GM18526 (cell line): ENCODE measurements around the gene FGFR3.

Experiments used
- POLR2A ChIP-seq: IDR thresholded peaks from 3 replicates; pipeline ENCODE4 v1.6.1; 2011; ENCODE audit not compliant: insufficient read length; ENCODE audit errors: extremely low read depth

Gene FGFR3

GRCh38 chr4:1799387-1800375, 6.6 kb downstream of the FGFR3 start:
- no peak for TF ChIP-seq POLR2A

GRCh38 chr4:1800805-1801204, 7.7 kb downstream of the FGFR3 start:
- TF ChIP-seq POLR2A, result no peak

- TF ChIP-seq POLR2A, result no peak
Measured at GRCh38 chr4:1801286-1801958, 8.3 kb downstream of the FGFR3 start.

GRCh38 chr4:1802151-1802715, 9.1 kb downstream of the FGFR3 start:
- TF ChIP-seq POLR2A, result no peak

GRCh38 chr4:1802720-1803522, 9.8 kb downstream of the FGFR3 start:
- no peak for TF ChIP-seq POLR2A

- TF ChIP-seq POLR2A, result no peak
Measured at GRCh38 chr4:1803523-1804423, 10.7 kb downstream of the FGFR3 start.

GRCh38 chr4:1804638-1805492, 11.8 kb downstream of the FGFR3 start:
- TF ChIP-seq POLR2A, result no peak

GRCh38 chr4:1805493-1806222, 12.6 kb downstream of the FGFR3 start:
- no peak for TF ChIP-seq POLR2A

- no peak for TF ChIP-seq POLR2A
Measured at GRCh38 chr4:1806223-1806564, 13.1 kb downstream of the FGFR3 start.

- no peak for TF ChIP-seq POLR2A
Measured at GRCh38 chr4:1806596-1807331, 13.7 kb downstream of the FGFR3 start.

GRCh38 chr4:1807332-1807777, 14.3 kb downstream of the FGFR3 start:
- TF ChIP-seq POLR2A, result no peak

GRCh38 chr4:1808396-1808795, 15.3 kb downstream of the FGFR3 start:
- no peak for TF ChIP-seq POLR2A
